Coronary artery (tissue), 2 donors: ENCODE measurements around the gene TEAD4.
A peak's percentile ranks its signal among the peaks of the same experiment; 100 is the strongest.

ENCODE experiments used
- DNase-seq: peaks from one replicate; pipeline ENCODE4 v3.0.0-alpha.2; 2017; ENCODE audit warnings: low spot score
- H3K27ac ChIP-seq, 2 donors: fragments of 200-600 bp; sonication (generic); one replicate each; pipeline ENCODE4 v1.5.1; 2016 to 2019
- H3K4me3 ChIP-seq: fragments of 200-600 bp; sonication (generic); 2 replicates; pipeline ENCODE4 v1.5.1; 2016; ENCODE audit warnings: mild to moderate bottlenecking, moderate library complexity
- CTCF ChIP-seq: fragments of 200-600 bp; sonication (generic); IDR thresholded peaks from one replicate; pipeline ENCODE4 v1.5.1; 2019; ENCODE audit warnings: antibody characterized with exemption

TEAD4 gene

GRCh38 chr12:2959505-2960389 lies 550 bp downstream of the TEAD4 start:
- Histone ChIP-seq H3K4me3 (peak overlapping the region; percentile 83), H3K27ac (peak overlapping the region; percentile 64 to 94)
- DNase-seq = peak; percentile 79
- TF ChIP-seq CTCF = no peak

- H3K27ac ChIP-seq = peak overlapping the region; percentile 64 to 94
- no peak for DNase-seq
- no peak for TF ChIP-seq CTCF
- peak overlapping the region; percentile 83 for H3K4me3 ChIP-seq
Measured at GRCh38 chr12:2960390-2960956, 1.3 kb downstream of the TEAD4 start.

- DNase-seq = no peak
- TF ChIP-seq CTCF = no peak
- H3K27ac ChIP-seq = peak overlapping the region in 1 of 2 donors; percentile 94
- H3K4me3 ChIP-seq = peak overlapping the region; percentile 83
Measured at GRCh38 chr12:2960996-2961616, 1.9 kb downstream of the TEAD4 start.

GRCh38 chr12:2961705-2962104 lies 2.5 kb downstream of the TEAD4 start:
- no peak overlapping the region for H3K27ac ChIP-seq
- no peak for TF ChIP-seq CTCF
- peak overlapping the region; percentile 83 for H3K4me3 ChIP-seq
- no peak for DNase-seq

GRCh38 chr12:2963154-2963759 lies 4.1 kb downstream of the TEAD4 start:
- DNase-seq = no peak
- TF ChIP-seq CTCF = no peak
- Histone ChIP-seq H3K27ac (peak overlapping the region in 1 of 2 donors; percentile 53), H3K4me3 (no peak overlapping the region)

- DNase-seq = no peak
- no peak for TF ChIP-seq CTCF
- Histone ChIP-seq H3K4me3 (peak overlapping the region; percentile 27), H3K27ac (peak overlapping the region in 1 of 2 donors; percentile 53)
Measured at GRCh38 chr12:2963760-2964292, 4.6 kb downstream of the TEAD4 start.
